H1 (cell line): ENCODE data around the gene UCP1. TPM values are rescaled to one million over a fixed set of nuclear protein-coding genes. Genes with fewer than 3 reads are reported as not detected.

Experiments
- CTCF ChIA-PET: fragments of 300-600 bp; sonication (Branson Sonifier 250); formaldehyde crosslinking; loops from one replicate; lab custom pipeline; 2021; ENCODE audit not compliant: partially characterized antibody; lab: Charles Lee
- POLR2A ChIA-PET: fragments of 300-600 bp; sonication (Branson Sonifier 250); formaldehyde crosslinking; loops from one replicate; lab custom pipeline; 2021; ENCODE audit warnings: inconsistent platforms; ENCODE audit not compliant: partially characterized antibody; lab: Charles Lee
- DNase-seq, 2 experiments: peaks; one replicate each; pipeline versions ENCODE4 v3.0.0 to v3.0.0-alpha.2; 2010 to 2022; ENCODE audit warnings: low spot score in 2 of 2, low read depth in 1 of 2, mixed read lengths in 1 of 2
- FAIRE-seq: peaks from 2 replicates; lab custom pipeline; 2011; peaks lifted over from hg19 to GRCh38; lab: Jason Lieb, UNC
- H2AFZ ChIP-seq: 2 replicates; pipeline ENCODE4 v1.8.1; 2012; ENCODE audit warnings: low read length, inconsistent platforms
- H2AK5ac ChIP-seq: 2 replicates; pipeline ENCODE4 v1.6.1; 2013; ENCODE audit warnings: low read depth, low read length
- H2BK120ac ChIP-seq: replicated peaks from 2 replicates; pipeline ENCODE3; 2013; ENCODE audit warnings: low read depth, low read length, inconsistent platforms
- H2BK12ac ChIP-seq: 2 replicates; pipeline ENCODE4 v1.6.1; 2013; ENCODE audit warnings: low read depth, low read length
- H2BK15ac ChIP-seq: 2 replicates; pipeline ENCODE4 v1.6.1; 2013; ENCODE audit warnings: low read length
- H2BK20ac ChIP-seq: 2 replicates; pipeline ENCODE4 v1.6.1; 2013; ENCODE audit warnings: low read length
- H2BK5ac ChIP-seq: 2 replicates; pipeline ENCODE4 v1.6.1; 2013; ENCODE audit warnings: low read depth, low read length
- H3K14ac ChIP-seq: 2 replicates; pipeline ENCODE4 v1.6.1; 2013; ENCODE audit warnings: inconsistent platforms; ENCODE audit not compliant: insufficient read length
- H3K18ac ChIP-seq: 2 replicates; pipeline ENCODE4 v1.6.1; 2013; ENCODE audit warnings: low read length; ENCODE audit errors: extremely low read depth
- H3K23ac ChIP-seq: 2 replicates; pipeline ENCODE4 v1.6.1; 2013; ENCODE audit warnings: inconsistent platforms; ENCODE audit not compliant: insufficient read length
- H3K23me2 ChIP-seq: 2 replicates; pipeline ENCODE4 v1.6.1; 2013; ENCODE audit warnings: low read depth, low read length
- H3K27ac ChIP-seq: 2 replicates; pipeline ENCODE4 v1.6.1; 2011; ENCODE audit warnings: low read depth, low read length, inconsistent platforms
- H3K27me3 ChIP-seq, 4 experiments: replicated peaks in 1 of 4; 1 replicate in 1 of 4; 2 replicates in 3 of 4; pipeline versions ENCODE4 v1.6.1 to v1.8.1; 2011 to 2013; ENCODE audit warnings: low read length in 3 of 4, mild to moderate bottlenecking in 3 of 4, inconsistent platforms in 2 of 4, mixed read lengths in 2 of 4, moderate library complexity in 1 of 4; ENCODE audit not compliant: control insufficient read depth in 3 of 4, insufficient read depth in 3 of 4; ENCODE audit errors: extremely low read depth in 1 of 4
- H3K36me3 ChIP-seq, 4 experiments: 2 replicates each; pipeline versions ENCODE4 v1.6.1 to v1.8.1; 2011 to 2013; ENCODE audit warnings: mild to moderate bottlenecking in 4 of 4, low read length in 3 of 4, moderate library complexity in 2 of 4, control low read depth in 1 of 4, inconsistent platforms in 1 of 4; ENCODE audit not compliant: insufficient read depth in 4 of 4, control insufficient read depth in 2 of 4
- H3K4ac ChIP-seq: replicated peaks from 2 replicates; pipeline ENCODE3; 2013; ENCODE audit warnings: low read length, low read depth, mixed read lengths, inconsistent platforms; ENCODE audit not compliant: insufficient read length
- H3K4me1 ChIP-seq, 4 experiments: replicated peaks in 1 of 4; 1 replicate in 1 of 4; 2 replicates in 3 of 4; pipeline versions ENCODE4 v1.6.1 to v1.8.1; 2011 to 2013; ENCODE audit warnings: low read length in 3 of 4, inconsistent platforms in 2 of 4, mixed read lengths in 1 of 4; ENCODE audit not compliant: insufficient read depth in 4 of 4, control insufficient read depth in 3 of 4
- H3K4me2 ChIP-seq, 2 experiments: 2 replicates each; pipeline versions ENCODE4 v1.6.1 to v1.8.1; 2011 to 2013; ENCODE audit warnings: low read depth in 2 of 2, low read length in 2 of 2, control low read depth in 1 of 2, inconsistent platforms in 1 of 2, mild to moderate bottlenecking in 1 of 2; ENCODE audit not compliant: insufficient read depth in 1 of 2
- H3K4me3 ChIP-seq, 4 experiments: fragments of 200-600, 300-600 bp in 1 of 4; sonication (generic), shearing (Covaris generic), sonication (Bioruptor Twin) in 1 of 4; 2 replicates each; pipeline versions ENCODE4 v1.5.1 to v1.8.1; 2011 to 2016; ENCODE audit warnings: low read length in 4 of 4, low read depth in 3 of 4, control low read depth in 2 of 4, inconsistent platforms in 2 of 4, mild to moderate bottlenecking in 2 of 4, mixed read lengths in 1 of 4, moderate library complexity in 1 of 4; ENCODE audit not compliant: insufficient read depth in 2 of 4; ENCODE audit errors: extremely low read depth in 1 of 4
- H3K56ac ChIP-seq: replicated peaks from 2 replicates; pipeline ENCODE3; 2013; ENCODE audit warnings: low read depth, mild to moderate bottlenecking, mixed read lengths, low read length, inconsistent platforms; ENCODE audit not compliant: insufficient read length
- H3K79me1 ChIP-seq: 2 replicates; pipeline ENCODE4 v1.6.1; 2013; ENCODE audit warnings: low read depth, low read length, control low read depth
- H3K79me2 ChIP-seq, 2 experiments: 2 replicates each; pipeline versions ENCODE4 v1.6.1 to v1.8.1; 2012 to 2013; ENCODE audit warnings: low read length in 2 of 2, mild to moderate bottlenecking in 2 of 2, inconsistent platforms in 1 of 2; ENCODE audit not compliant: insufficient read depth in 2 of 2, control insufficient read depth in 1 of 2
- H3K9ac ChIP-seq, 4 experiments: replicated peaks in 1 of 4; 1 replicate in 1 of 4; 2 replicates in 3 of 4; pipeline versions ENCODE4 v1.6.1 to v1.8.1; 2011 to 2013; ENCODE audit warnings: low read depth in 3 of 4, low read length in 3 of 4, control low read depth in 2 of 4, mild to moderate bottlenecking in 2 of 4, moderate library complexity in 2 of 4, inconsistent platforms in 1 of 4; ENCODE audit errors: extremely low read depth in 1 of 4
- H3K9me3 ChIP-seq, 2 experiments: 2 replicates each; pipeline versions ENCODE4 v1.6.1 to v1.8.1; 2012 to 2013; ENCODE audit warnings: mild to moderate bottlenecking in 2 of 2, moderate library complexity in 2 of 2, control low read depth in 1 of 2, inconsistent platforms in 1 of 2, low read depth in 1 of 2, low read length in 1 of 2, mixed read lengths in 1 of 2; ENCODE audit not compliant: insufficient read depth in 2 of 2
- H4K20me1 ChIP-seq, 2 experiments: replicated peaks in 1 of 2; 2 replicates each; pipeline versions ENCODE3 to v1.8.1; 2011 to 2013; ENCODE audit warnings: inconsistent platforms in 2 of 2, low read length in 2 of 2, mild to moderate bottlenecking in 1 of 2; ENCODE audit not compliant: insufficient read depth in 2 of 2, control insufficient read depth in 1 of 2
- H4K5ac ChIP-seq: 2 replicates; pipeline ENCODE4 v1.6.1; 2013; ENCODE audit warnings: low read length, low read depth, mixed read lengths, inconsistent platforms; ENCODE audit not compliant: insufficient read length
- H4K8ac ChIP-seq: 2 replicates; pipeline ENCODE4 v1.8.0; 2013; ENCODE audit warnings: mild to moderate bottlenecking, moderate library complexity, low read length, inconsistent platforms; ENCODE audit not compliant: insufficient read depth; ENCODE audit errors: extremely low read depth
- H4K91ac ChIP-seq: replicated peaks from 2 replicates; pipeline ENCODE3; 2013; ENCODE audit warnings: low read length, mixed read lengths, inconsistent platforms; ENCODE audit not compliant: insufficient read length
- CHD1 ChIP-seq: IDR thresholded peaks from 2 replicates; pipeline ENCODE4 v1.6.1; 2012; ENCODE audit warnings: low read depth, low read length, improper control_type of control experiment
- CREB1 ChIP-seq: IDR thresholded peaks from 2 replicates; pipeline ENCODE4 v1.6.1; 2012; ENCODE audit warnings: inconsistent platforms
- EGR1 ChIP-seq: IDR thresholded peaks from 2 replicates; pipeline ENCODE4 v1.6.1; 2011; ENCODE audit warnings: low read depth, low read length, borderline replicate concordance
- GTF2F1 ChIP-seq: IDR thresholded peaks from 2 replicates; pipeline ENCODE4 v1.6.1; 2012; ENCODE audit warnings: low read depth, low read length, improper control_type of control experiment, borderline replicate concordance
- RXRA ChIP-seq: IDR thresholded peaks from 2 replicates; pipeline ENCODE4 v1.6.1; 2011; ENCODE audit warnings: low read depth, mild to moderate bottlenecking, low read length, moderate library complexity; ENCODE audit not compliant: insufficient read depth
- USF2 ChIP-seq: IDR thresholded peaks from 2 replicates; pipeline ENCODE4 v1.6.1; 2011; ENCODE audit warnings: low read length, improper control_type of control experiment
- WGBS, 2 experiments: shearing (Covaris generic) in 1 of 2; methylation state at CpG; one replicate each; pipeline versions ENCODE4 v1.1.6 to v1.1.7; 2013 to 2015; ENCODE audit warnings: low lambda C conversion rate in 2 of 2, mixed read lengths in 2 of 2, inconsistent platforms in 1 of 2, low coverage in 1 of 2, missing lambda C conversion rate in 1 of 2; ENCODE audit not compliant: insufficient replicate concordance in 2 of 2, insufficient coverage in 1 of 2, insufficient read length in 1 of 2; ENCODE audit errors: extremely low coverage in 1 of 2, missing lambda C conversion rate in 1 of 2; 5-methylcytosine and 5-hydroxymethylcytosine counted together
- polyA plus RNA-seq, 7 experiments: library from polyadenylated mRNA; depleted of rRNA in 3 of 7; stranded (reverse) in 5 of 7; unstranded in 2 of 7; fragments of >200 nt in 5 of 7; fragments of 200-250 nt in 2 of 7; gene quantifications; 1 replicate in 5 of 7; 2 replicates in 1 of 7; 4 replicates in 1 of 7; pipeline versions ENCODE4 v1.2.1 to v1.2.3, GENCODE V29; 2011 to 2013; ENCODE audit warnings: missing spikeins in 2 of 7, mixed read lengths in 2 of 7
- total RNA-seq: library from RNA; stranded (reverse); fragmentation: NEBNext Ultra II Directional; extraction: Animal tissue kit (Norgen Biotek cat#: 25700); gene quantifications from 2 replicates; pipeline ENCODE4 v1.2.1, GENCODE V29; 2021

UCP1 gene
- total and polyA plus RNA-seq, 2 of the 8 experiments (the other 6 are each of a cell fraction or from before 2014, with no cell fraction given), result 0.20 to 0.44 TPM

DNA sequence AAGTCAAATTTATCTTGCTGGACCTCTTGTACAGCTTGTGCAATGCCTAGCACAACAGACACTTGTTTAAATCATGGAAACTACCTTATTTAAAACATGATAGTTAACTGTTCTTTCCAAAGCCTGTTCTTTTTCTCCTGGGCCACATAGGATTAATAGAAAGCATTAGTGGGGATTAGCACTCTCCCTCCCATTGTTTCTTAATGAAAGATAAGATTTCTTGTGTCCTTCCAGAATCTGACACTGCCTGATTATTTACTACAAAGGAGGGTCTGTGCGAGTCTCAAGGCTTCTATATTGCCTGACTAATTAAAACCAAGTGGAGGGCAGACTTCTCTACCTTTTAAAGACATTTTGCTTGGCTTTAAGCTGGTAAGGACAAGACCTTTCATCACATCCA, 53.3 kb downstream of the UCP1 start:
- Histone ChIP-seq H3K79me1 (no peaks in the 10 kb centered on the region), H3K9ac (no peak overlapping the region), H3K79me2 (no peaks in the 10 kb centered on the region), H3K56ac (no peak overlapping the region), H3K4ac (no peak overlapping the region), H3K27me3 (no peaks in the 10 kb centered on the region), H3K4me2 (no peak overlapping the region), H2BK15ac (no peak overlapping the region), H3K4me3 (no peak overlapping the region), H2BK12ac (no peak overlapping the region), H4K5ac (no peak overlapping the region), H2AK5ac (no peak overlapping the region), H2BK5ac (no peak overlapping the region), H4K91ac (no peak overlapping the region), H3K27ac (no peak overlapping the region), H3K23ac (no peak overlapping the region), H3K14ac (no peak overlapping the region), H3K23me2 (no peaks in the 10 kb centered on the region), H3K4me1 (no peaks in the 10 kb centered on the region), H2AFZ (no peak overlapping the region), H3K9me3 (no peaks in the 10 kb centered on the region), H4K8ac (no peak overlapping the region), H4K20me1 (no peaks in the 10 kb centered on the region), H2BK20ac (no peak overlapping the region), H3K36me3 (no peaks in the 10 kb centered on the region), H3K18ac (no peak overlapping the region), H2BK120ac (no peak overlapping the region)
- TF ChIP-seq EGR1 (no peak), RXRA (no peak), USF2 (no peak), CHD1 (no peak), GTF2F1 (no peak), CREB1 (no peak)
- CTCF ChIA-PET, result interaction anchor here (0.7 to 2.3 kb wide), 4 partner anchors 17 to 369 kb away, joined by 3 to 8 read pairs (median 4); no protein-coding TSS in a partner anchor
- FAIRE-seq (no peak), DNase-seq (no peak)
- WGBS, 2 experiments, result 88% methylated on average over 1 of the region's 1 CpG; no CpG with 5 or more reads in 1 of the 2 experiments
- POLR2A ChIA-PET, result no interaction called here
